ENCODE measurements around the gene SLC35C1. TPM values are rescaled to one million over a fixed set of nuclear protein-coding genes. Genes with fewer than 3 reads are reported as not detected.

The SLC35C1 gene
- total RNA-seq, 1 donor from 2014 or later = 5.7 TPM

DNA sequence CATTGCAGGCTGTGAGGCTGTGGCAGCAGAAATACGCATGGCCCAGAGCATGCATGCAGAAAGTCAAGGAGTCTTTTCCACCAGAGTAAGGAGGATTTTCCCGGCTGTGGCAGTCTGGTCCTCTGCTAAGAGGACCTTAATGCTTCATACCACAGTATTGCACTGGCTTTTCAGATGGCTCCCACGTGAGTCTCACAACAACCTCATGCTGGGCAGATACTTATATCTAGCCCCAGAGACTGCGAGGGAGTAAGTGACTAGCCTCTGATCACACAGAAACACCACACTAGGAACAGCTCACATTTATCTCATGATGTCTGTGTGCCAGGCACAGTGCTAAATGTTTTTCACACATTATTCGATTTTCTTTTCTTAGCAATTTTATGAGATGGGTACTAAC is 50.4 kb downstream of the SLC35C1 start:
- Histone ChIP-seq H3K4me1 (peaks cover 100% of the 10 kb centered on the region), H3K36me3 (peaks cover 21% of the 10 kb centered on the region), H3K4me3 (no peak overlapping the region), H3K27me3 (ENCODE audit: low read depth) (no peaks in the 10 kb centered on the region), H3K27ac (replicated peaks) (peak overlapping the region; percentile 99), H3K9me3 (replicated peaks) (no peaks in the 10 kb centered on the region)
- no peak for DNase-seq
- intact Hi-C loops (cut with micrococcal nuclease) = no loop called here
- TF ChIP-seq CTCF (IDR thresholded peaks at IDR 0.05; ENCODE audit: borderline replicate concordance) = no peak

DNA sequence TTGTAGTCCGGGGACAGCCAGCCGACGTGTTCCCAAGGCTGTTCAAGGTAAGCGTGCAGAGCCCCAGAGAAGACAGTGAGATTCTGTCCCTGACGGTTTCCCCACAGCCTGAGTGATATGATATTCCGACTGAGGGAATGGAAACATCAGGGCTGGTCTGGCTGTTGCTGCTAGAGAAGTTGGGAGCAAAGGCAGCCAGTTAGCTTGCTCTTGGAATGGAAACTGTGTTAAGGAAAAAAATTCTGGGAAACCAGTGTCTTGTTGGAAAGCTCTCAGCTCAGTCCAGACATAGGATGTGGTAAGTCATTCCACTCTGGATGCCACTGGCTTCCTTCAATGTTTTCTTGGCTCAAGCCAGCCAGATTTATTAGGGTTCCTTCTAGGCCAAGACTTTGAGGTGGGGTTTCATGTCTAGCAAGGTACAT is 51.1 kb downstream of the SLC35C1 start:
- peak overlapping the region; percentile 99 for H3K27ac ChIP-seq (replicated peaks)
- peaks cover 100% of the 10 kb centered on the region for H3K4me1 ChIP-seq
- no peak for DNase-seq
- TF ChIP-seq CTCF (IDR thresholded peaks at IDR 0.05; ENCODE audit: borderline replicate concordance) = no peak
- H3K9me3 ChIP-seq (replicated peaks) = no peaks in the 10 kb centered on the region
- intact Hi-C loops (cut with micrococcal nuclease) = no loop called here
- H3K4me3 ChIP-seq = no peak overlapping the region
- peaks cover 29% of the 10 kb centered on the region for H3K36me3 ChIP-seq
- H3K27me3 ChIP-seq (ENCODE audit: low read depth) = no peaks in the 10 kb centered on the region

DNA sequence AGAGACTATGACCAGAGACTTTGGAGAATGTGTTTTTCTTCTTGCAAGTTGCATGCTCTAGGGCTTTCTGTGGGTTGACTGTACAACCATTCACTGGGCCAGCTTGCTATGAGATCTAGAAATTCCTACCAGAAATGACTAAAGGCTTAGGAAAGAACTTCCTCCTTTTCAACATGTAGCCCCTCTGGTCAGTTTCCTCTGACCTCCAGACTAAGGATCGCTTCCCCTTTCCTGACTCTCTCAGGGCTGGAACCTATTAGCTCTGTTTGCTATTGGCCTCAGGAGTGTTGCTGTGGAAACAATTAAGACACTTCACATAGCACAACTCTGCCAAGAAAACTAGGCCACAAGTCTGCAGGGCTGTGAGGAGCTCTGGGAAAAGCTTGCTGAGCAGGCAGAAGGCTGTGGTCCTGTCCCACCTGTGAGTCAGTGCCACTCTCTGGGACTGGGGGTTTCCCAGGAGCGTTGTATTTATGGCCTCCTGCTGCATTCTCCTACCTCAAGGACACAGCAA is 53.1 kb downstream of the SLC35C1 start:
- peaks cover 49% of the 10 kb centered on the region for H3K36me3 ChIP-seq
- DNase-seq = peak; percentile 51
- H3K27me3 ChIP-seq (ENCODE audit: low read depth) = no peaks in the 10 kb centered on the region
- peak overlapping the region; percentile 37 for H3K4me3 ChIP-seq
- peaks cover 97% of the 10 kb centered on the region for H3K4me1 ChIP-seq
- intact Hi-C loops (cut with micrococcal nuclease) = no loop called here
- no peaks in the 10 kb centered on the region for H3K9me3 ChIP-seq (replicated peaks)
- TF ChIP-seq CTCF (IDR thresholded peaks at IDR 0.05; ENCODE audit: borderline replicate concordance) = no peak
- H3K27ac ChIP-seq (replicated peaks) = peak overlapping the region; percentile 99

GRCh38 chr11:45858751-45859398 is 53.9 kb downstream of the SLC35C1 start:
- no peak for DNase-seq
- TF ChIP-seq CTCF (IDR thresholded peaks at IDR 0.05; ENCODE audit: borderline replicate concordance) = no peak
- Histone ChIP-seq H3K36me3 (peaks cover 57% of the 10 kb centered on the region), H3K27ac (replicated peaks) (peak overlapping the region; percentile 99), H3K27me3 (ENCODE audit: low read depth) (no peaks in the 10 kb centered on the region), H3K4me3 (peak overlapping the region; percentile 37), H3K4me1 (peaks cover 89% of the 10 kb centered on the region), H3K9me3 (replicated peaks) (no peaks in the 10 kb centered on the region)
- intact Hi-C loops (cut with micrococcal nuclease) = no loop called here

GRCh38 chr11:45859661-45860140 is 54.8 kb downstream of the SLC35C1 start:
- H3K9me3 ChIP-seq (replicated peaks) = no peaks in the 10 kb centered on the region
- peak overlapping the region; percentile 37 for H3K4me3 ChIP-seq
- H3K27ac ChIP-seq (replicated peaks) = peak overlapping the region; percentile 99
- peaks cover 81% of the 10 kb centered on the region for H3K4me1 ChIP-seq
- TF ChIP-seq CTCF (IDR thresholded peaks at IDR 0.05; ENCODE audit: borderline replicate concordance) = no peak
- H3K36me3 ChIP-seq = peaks cover 65% of the 10 kb centered on the region
- intact Hi-C loops (cut with micrococcal nuclease) = no loop called here
- H3K27me3 ChIP-seq (ENCODE audit: low read depth) = no peaks in the 10 kb centered on the region
- DNase-seq = peak; percentile 92

Measured in left ventricle myocardium inferior (tissue), 1 donor.